ENCODE data around the gene MIB1. TPM values are rescaled to one million over a fixed set of nuclear protein-coding genes. Genes with fewer than 3 reads are reported as not detected.

MIB1 gene
- total RNA-seq, 1 experiment from 2014 or later, result 70.5 TPM

GRCh38 chr18:21903709-21904108 is 163.1 kb downstream of the MIB1 start:
- DNase-seq (ENCODE audit: low spot score), result no peak
- ChIA-PET CTCF (interaction anchor here (0.7 kb wide), 1 partner anchor 440 kb away, joined by 3 read pairs; no protein-coding TSS in a partner anchor), POLR2A (ENCODE audit: low non-redundant PET) (no interaction called here)
- H3K4me3 ChIP-seq (ENCODE audit: low read depth, low read length, poor library complexity, severe bottlenecking), result no peak overlapping the region
- H3K4me1 ChIP-seq (ENCODE audit: insufficient read depth, low read length, poor library complexity, severe bottlenecking), result no peaks in the 10 kb centered on the region
- H3K27ac ChIP-seq (ENCODE audit: low read depth, low read length, poor library complexity, severe bottlenecking), result no peak overlapping the region
- no peaks in the 10 kb centered on the region for H3K9me3 ChIP-seq (ENCODE audit: low read depth, low read length, poor library complexity, severe bottlenecking)
- no TSS peak for BruUV-seq (replicated peaks)
- no peak for TF ChIP-seq CTCF (conservative IDR thresholded peaks at IDR 0.05; ENCODE audit: low read depth, low read length)
- TF ChIP-seq EZH2 (IDR thresholded peaks at IDR 0.05; ENCODE audit: borderline replicate concordance, low read depth, low read length, poor library complexity, severe bottlenecking), result no peak
- no peaks in the 10 kb centered on the region for H3K36me3 ChIP-seq (ENCODE audit: insufficient read depth, low read length, poor library complexity, severe bottlenecking)
- no peaks in the 10 kb centered on the region for H3K27me3 ChIP-seq (replicated peaks; ENCODE audit: insufficient read depth, low read depth, low read length, poor library complexity)
- intact Hi-C loops (cut with micrococcal nuclease; ENCODE audit: unreplicated experiment), result no loop called here

GRCh38 chr18:21904856-21905255 is 164.3 kb downstream of the MIB1 start:
- no peak for DNase-seq (ENCODE audit: low spot score)
- H3K36me3 ChIP-seq (ENCODE audit: insufficient read depth, low read length, poor library complexity, severe bottlenecking), result no peaks in the 10 kb centered on the region
- intact Hi-C loops (cut with micrococcal nuclease; ENCODE audit: unreplicated experiment), result no loop called here
- H3K4me1 ChIP-seq (ENCODE audit: insufficient read depth, low read length, poor library complexity, severe bottlenecking), result no peaks in the 10 kb centered on the region
- ChIA-PET POLR2A (ENCODE audit: low non-redundant PET) (no interaction called here), CTCF (no interaction called here)
- no peak overlapping the region for H3K27ac ChIP-seq (ENCODE audit: low read depth, low read length, poor library complexity, severe bottlenecking)
- H3K27me3 ChIP-seq (replicated peaks; ENCODE audit: insufficient read depth, low read depth, low read length, poor library complexity), result no peaks in the 10 kb centered on the region
- H3K9me3 ChIP-seq (ENCODE audit: low read depth, low read length, poor library complexity, severe bottlenecking), result no peaks in the 10 kb centered on the region
- no peak for TF ChIP-seq EZH2 (IDR thresholded peaks at IDR 0.05; ENCODE audit: borderline replicate concordance, low read depth, low read length, poor library complexity, severe bottlenecking)
- TF ChIP-seq CTCF (conservative IDR thresholded peaks at IDR 0.05; ENCODE audit: low read depth, low read length), result no peak
- no TSS peak for BruUV-seq (replicated peaks)
- H3K4me3 ChIP-seq (ENCODE audit: low read depth, low read length, poor library complexity, severe bottlenecking), result no peak overlapping the region

GRCh38 chr18:21907451-21907850 is 166.9 kb downstream of the MIB1 start:
- Histone ChIP-seq H3K4me1 (ENCODE audit: insufficient read depth, low read length, poor library complexity, severe bottlenecking) (no peaks in the 10 kb centered on the region), H3K27ac (ENCODE audit: low read depth, low read length, poor library complexity, severe bottlenecking) (no peak overlapping the region), H3K27me3 (replicated peaks; ENCODE audit: insufficient read depth, low read depth, low read length, poor library complexity) (peaks cover 14% of the 10 kb centered on the region), H3K36me3 (ENCODE audit: insufficient read depth, low read length, poor library complexity, severe bottlenecking) (no peaks in the 10 kb centered on the region), H3K4me3 (ENCODE audit: low read depth, low read length, poor library complexity, severe bottlenecking) (no peak overlapping the region), H3K9me3 (ENCODE audit: low read depth, low read length, poor library complexity, severe bottlenecking) (no peaks in the 10 kb centered on the region)
- ChIA-PET CTCF (no interaction called here), POLR2A (ENCODE audit: low non-redundant PET) (no interaction called here)
- intact Hi-C loops (cut with micrococcal nuclease; ENCODE audit: unreplicated experiment), result no loop called here
- TF ChIP-seq EZH2 (IDR thresholded peaks at IDR 0.05; ENCODE audit: borderline replicate concordance, low read depth, low read length, poor library complexity, severe bottlenecking) (no peak), CTCF (conservative IDR thresholded peaks at IDR 0.05; ENCODE audit: low read depth, low read length) (no peak)
- no TSS peak for BruUV-seq (replicated peaks)
- DNase-seq (ENCODE audit: low spot score), result no peak
